Thymus (tissue), 11 donors: ENCODE results near the gene COL24A1. TPM values are rescaled to one million over a fixed set of nuclear protein-coding genes. Genes with fewer than 3 reads are reported as not detected.

Source experiments
- DNase-seq, 9 donors: peaks; one replicate each; pipeline ENCODE4 v3.0.0-alpha.2; 2013; ENCODE audit warnings: low spot score in 9 of 9, low read depth in 6 of 9, missing footprints in 1 of 9
- H3K27ac ChIP-seq, 2 donors: one replicate each; pipeline ENCODE4 v1.5.1; 2013; ENCODE audit warnings: control low read depth in 1 of 2, low read depth in 1 of 2, low read length in 1 of 2, mild to moderate bottlenecking in 1 of 2, moderate library complexity in 1 of 2
- H3K27me3 ChIP-seq, 2 donors: one replicate each; pipeline ENCODE4 v1.5.1; 2013; ENCODE audit warnings: low read length in 1 of 2; ENCODE audit not compliant: control insufficient read depth in 2 of 2, insufficient read depth in 1 of 2
- H3K36me3 ChIP-seq, 2 donors: one replicate each; pipeline ENCODE4 v1.5.1; 2013; ENCODE audit warnings: low read length in 1 of 2, mild to moderate bottlenecking in 1 of 2, moderate library complexity in 1 of 2; ENCODE audit not compliant: control insufficient read depth in 2 of 2, insufficient read depth in 2 of 2
- H3K4me1 ChIP-seq, 2 donors: one replicate each; pipeline ENCODE4 v1.5.1; 2013; ENCODE audit warnings: low read length in 2 of 2; ENCODE audit not compliant: control insufficient read depth in 2 of 2, insufficient read depth in 2 of 2
- H3K4me3 ChIP-seq, 2 donors: one replicate each; pipeline ENCODE4 v1.5.1; 2013; ENCODE audit warnings: low read length in 2 of 2, control low read depth in 1 of 2, mild to moderate bottlenecking in 1 of 2
- H3K9me3 ChIP-seq, 2 donors: one replicate each; pipeline ENCODE4 v1.5.1; 2013; ENCODE audit warnings: low read length in 1 of 2, mild to moderate bottlenecking in 1 of 2; ENCODE audit not compliant: control insufficient read depth in 2 of 2, insufficient read depth in 1 of 2
- WGBS: extraction: QIAGEN DNeasy Blood & Tissue Kit; methylation state at CpG from one replicate; pipeline ENCODE4 v1.1.7; 2013; 5-methylcytosine and 5-hydroxymethylcytosine counted together
- polyA plus RNA-seq: library from polyadenylated mRNA; stranded (reverse); fragments of 200-250 nt; gene quantifications from one replicate; pipeline ENCODE4 v1.2.3, GENCODE V29; 2013
- total RNA-seq: library from RNA; stranded (reverse); fragments of 120-200 nt; gene quantifications from one replicate; pipeline ENCODE4 v1.2.4, GENCODE V29; 2013
- donor health status: healthy.

COL24A1 gene
- total and polyA plus RNA-seq, 2 donors, result 0.33 to 1.3 TPM

- no peak for DNase-seq
Measured at GRCh38 chr1:85935234-85935633, 221.3 kb downstream of the COL24A1 start.

GRCh38 chr1:85934516-85934915 lies 222.1 kb downstream of the COL24A1 start:
- Histone ChIP-seq H3K36me3 (no peaks in the 10 kb centered on the region), H3K4me1 (no peaks in the 10 kb centered on the region), H3K9me3 (no peaks in the 10 kb centered on the region), H3K27me3 (no peaks in the 10 kb centered on the region), H3K27ac (no peak overlapping the region), H3K4me3 (no peak overlapping the region)
- DNase-seq, result no peak

More at GRCh38 chr1:85935234-85935633, 221.3 kb downstream of the COL24A1 start:
- Histone ChIP-seq H3K9me3 (no peaks in the 10 kb centered on the region), H3K4me3 (no peak overlapping the region), H3K27me3 (no peaks in the 10 kb centered on the region), H3K36me3 (no peaks in the 10 kb centered on the region), H3K27ac (no peak overlapping the region), H3K4me1 (no peaks in the 10 kb centered on the region)
- whole genome bisulfite sequencing, result 95% methylated on average over 2 of the region's 2 CpGs

- Histone ChIP-seq H3K4me1 (no peaks in the 10 kb centered on the region), H3K36me3 (no peaks in the 10 kb centered on the region), H3K27ac (no peak overlapping the region), H3K27me3 (no peaks in the 10 kb centered on the region), H3K9me3 (no peaks in the 10 kb centered on the region), H3K4me3 (no peak overlapping the region)
- DNase-seq, result no peak
Measured at GRCh38 chr1:85933961-85934360, 222.6 kb downstream of the COL24A1 start.

- H3K4me1 ChIP-seq, result no peaks in the 10 kb centered on the region
- H3K36me3 ChIP-seq, result no peaks in the 10 kb centered on the region
- H3K4me3 ChIP-seq, result no peak overlapping the region
- H3K27ac ChIP-seq, result no peak overlapping the region
- H3K27me3 ChIP-seq, result no peaks in the 10 kb centered on the region
- 93% methylated on average over 3 of the region's 3 CpGs for WGBS
- no peaks in the 10 kb centered on the region for H3K9me3 ChIP-seq
- DNase-seq, result no peak
Measured at GRCh38 chr1:85911742-85912141, 244.8 kb downstream of the COL24A1 start.

GRCh38 chr1:85900921-85901320 lies 255.7 kb downstream of the COL24A1 start:
- Histone ChIP-seq H3K36me3 (no peaks in the 10 kb centered on the region), H3K4me3 (no peak overlapping the region), H3K27me3 (no peaks in the 10 kb centered on the region), H3K27ac (no peak overlapping the region), H3K9me3 (no peaks in the 10 kb centered on the region), H3K4me1 (no peaks in the 10 kb centered on the region)
- DNase-seq, result no peak

GRCh38 chr1:85898861-85899260 lies 257.7 kb downstream of the COL24A1 start:
- over 99% methylated on average over 2 of the region's 2 CpGs for WGBS
- Histone ChIP-seq H3K36me3 (no peaks in the 10 kb centered on the region), H3K9me3 (no peaks in the 10 kb centered on the region), H3K4me1 (no peaks in the 10 kb centered on the region), H3K27me3 (no peaks in the 10 kb centered on the region), H3K27ac (no peak overlapping the region), H3K4me3 (no peak overlapping the region)
- DNase-seq, result no peak

GRCh38 chr1:85894651-85895050 lies 261.9 kb downstream of the COL24A1 start:
- Histone ChIP-seq H3K9me3 (no peaks in the 10 kb centered on the region), H3K27ac (no peak overlapping the region), H3K4me1 (no peaks in the 10 kb centered on the region), H3K27me3 (no peaks in the 10 kb centered on the region), H3K4me3 (no peak overlapping the region), H3K36me3 (no peaks in the 10 kb centered on the region)
- peak in 4 of 9 donors; percentile 1 to 40 (median 4) for DNase-seq
- WGBS, result 17% methylated on average over 4 of the region's 4 CpGs

- Histone ChIP-seq H3K36me3 (no peaks in the 10 kb centered on the region), H3K9me3 (no peaks in the 10 kb centered on the region), H3K4me1 (no peaks in the 10 kb centered on the region), H3K27me3 (no peaks in the 10 kb centered on the region), H3K27ac (no peak overlapping the region), H3K4me3 (no peak overlapping the region)
- WGBS, result over 99% methylated on average over 2 of the region's 2 CpGs
- no peak for DNase-seq
Measured at GRCh38 chr1:85892366-85892765, 264.2 kb downstream of the COL24A1 start.

- Histone ChIP-seq H3K27me3 (no peaks in the 10 kb centered on the region), H3K27ac (no peak overlapping the region), H3K9me3 (no peaks in the 10 kb centered on the region), H3K36me3 (no peaks in the 10 kb centered on the region), H3K4me1 (no peaks in the 10 kb centered on the region), H3K4me3 (no peak overlapping the region)
- DNase-seq, result no peak
- WGBS, result 100% methylated on average over 2 of the region's 2 CpGs
Measured at GRCh38 chr1:85889870-85890269, 266.7 kb downstream of the COL24A1 start.

GRCh38 chr1:85888921-85889320 lies 267.7 kb downstream of the COL24A1 start:
- H3K27ac ChIP-seq, result no peak overlapping the region
- no peaks in the 10 kb centered on the region for H3K36me3 ChIP-seq
- no peak for DNase-seq
- H3K27me3 ChIP-seq, result no peaks in the 10 kb centered on the region
- H3K4me1 ChIP-seq, result no peaks in the 10 kb centered on the region
- no peak overlapping the region for H3K4me3 ChIP-seq
- no peaks in the 10 kb centered on the region for H3K9me3 ChIP-seq
- 98% methylated on average over 3 of the region's 3 CpGs for WGBS
